Trophoblast cell (in vitro differentiated cells and primary cell): ENCODE results near the gene ABR.

ENCODE experiments used
- DNase-seq, 2 donors: peaks; one replicate each; pipeline ENCODE4 v3.0.0-alpha.2; 2016
- H2AFZ ChIP-seq: 2 replicates; pipeline ENCODE4 v1.6.1; 2013; ENCODE audit warnings: low read length, moderate library complexity, mild to moderate bottlenecking; ENCODE audit not compliant: insufficient read depth, poor library complexity
- H2AK5ac ChIP-seq: 2 replicates; pipeline ENCODE4 v1.6.1; 2013; ENCODE audit warnings: mild to moderate bottlenecking, low read length
- H2BK120ac ChIP-seq: 2 replicates; pipeline ENCODE4 v1.6.1; 2013; ENCODE audit warnings: low read length, mild to moderate bottlenecking, moderate library complexity; ENCODE audit not compliant: insufficient read depth, poor library complexity
- H2BK12ac ChIP-seq: 2 replicates; pipeline ENCODE4 v1.6.1; 2013; ENCODE audit warnings: mild to moderate bottlenecking, low read length, moderate library complexity
- H2BK5ac ChIP-seq: 2 replicates; pipeline ENCODE4 v1.6.1; 2013; ENCODE audit warnings: low read length, low read depth, moderate library complexity, mild to moderate bottlenecking; ENCODE audit not compliant: poor library complexity
- H3K14ac ChIP-seq: 2 replicates; pipeline ENCODE4 v1.6.1; 2013; ENCODE audit warnings: mild to moderate bottlenecking, low read length
- H3K18ac ChIP-seq: 2 replicates; pipeline ENCODE4 v1.6.1; 2013; ENCODE audit warnings: mild to moderate bottlenecking, low read length
- H3K23ac ChIP-seq: 2 replicates; pipeline ENCODE4 v1.6.1; 2013; ENCODE audit warnings: low read length
- H3K27ac ChIP-seq: 2 replicates; pipeline ENCODE4 v1.5.1; 2013; ENCODE audit warnings: low read depth, mild to moderate bottlenecking, inconsistent platforms, low read length, moderate library complexity
- H3K27me3 ChIP-seq: 2 replicates; pipeline ENCODE4 v1.6.1; 2013; ENCODE audit warnings: inconsistent platforms, mild to moderate bottlenecking, low read length, moderate library complexity; ENCODE audit not compliant: insufficient read depth
- H3K36me3 ChIP-seq, 2 experiments: 1 replicate in 1 of 2; 2 replicates in 1 of 2; pipeline ENCODE4 v1.6.1; 2013; ENCODE audit warnings: low read length in 2 of 2, mild to moderate bottlenecking in 2 of 2, moderate library complexity in 1 of 2; ENCODE audit not compliant: insufficient read depth in 2 of 2, control insufficient read depth in 1 of 2
- H3K4ac ChIP-seq: 2 replicates; pipeline ENCODE4 v1.6.1; 2013; ENCODE audit warnings: low read depth, mild to moderate bottlenecking, low read length, moderate library complexity
- H3K4me1 ChIP-seq, 2 experiments: 1 replicate in 1 of 2; 2 replicates in 1 of 2; pipeline ENCODE4 v1.6.1; 2013; ENCODE audit warnings: low read length in 2 of 2, mild to moderate bottlenecking in 2 of 2, moderate library complexity in 1 of 2; ENCODE audit not compliant: insufficient read depth in 2 of 2, control insufficient read depth in 1 of 2
- H3K4me2 ChIP-seq: 2 replicates; pipeline ENCODE4 v1.6.1; 2013; ENCODE audit warnings: inconsistent platforms, mild to moderate bottlenecking, low read length, moderate library complexity
- H3K4me3 ChIP-seq: 2 replicates; pipeline ENCODE4 v1.5.1; 2013; ENCODE audit warnings: mild to moderate bottlenecking, low read depth, low read length, inconsistent platforms
- H3K79me1 ChIP-seq: one replicate; pipeline ENCODE4 v1.6.1; 2013; ENCODE audit warnings: low read length
- H3K79me2 ChIP-seq: 2 replicates; pipeline ENCODE4 v1.6.1; 2013; ENCODE audit warnings: low read length, mild to moderate bottlenecking; ENCODE audit not compliant: control insufficient read depth, insufficient read depth, poor library complexity
- H3K9ac ChIP-seq: 2 replicates; pipeline ENCODE4 v1.6.1; 2013; ENCODE audit warnings: mild to moderate bottlenecking, low read length
- H3K9me3 ChIP-seq: 2 replicates; pipeline ENCODE4 v1.6.1; 2013; ENCODE audit warnings: low read depth, mild to moderate bottlenecking, control low read depth, inconsistent platforms, low read length; ENCODE audit not compliant: insufficient read depth
- H4K12ac ChIP-seq: 2 replicates; pipeline ENCODE4 v1.6.1; 2013; ENCODE audit warnings: low read depth, mild to moderate bottlenecking, low read length, moderate library complexity
- H4K8ac ChIP-seq: 2 replicates; pipeline ENCODE4 v1.6.1; 2013; ENCODE audit warnings: low read depth, mild to moderate bottlenecking, low read length, moderate library complexity
- H4K91ac ChIP-seq: one replicate; pipeline ENCODE4 v1.6.1; 2013; ENCODE audit warnings: low read depth, mild to moderate bottlenecking, low read length, moderate library complexity
- WGBS: extraction: QIAGEN DNeasy Blood & Tissue Kit; methylation state at CpG from one replicate; pipeline ENCODE4 v1.1.7; 2013; ENCODE audit warnings: missing lambda C conversion rate; ENCODE audit not compliant: insufficient read length, insufficient coverage; ENCODE audit errors: extremely low coverage; 5-methylcytosine and 5-hydroxymethylcytosine counted together

The ABR gene

GRCh38 chr17:1021147-1021546 is 158.6 kb downstream of the ABR start:
- WGBS, result no CpG with 5 or more reads among the region's 17 CpGs

GRCh38 chr17:1019451-1019850 is 160.3 kb downstream of the ABR start:
- Histone ChIP-seq H3K4ac (no peak overlapping the region), H3K79me2 (no peaks in the 10 kb centered on the region), H3K4me3 (no peak overlapping the region), H3K4me1 (no peaks in the 10 kb centered on the region), H2BK12ac (no peak overlapping the region), H2BK120ac (no peak overlapping the region), H3K23ac (no peak overlapping the region), H3K9ac (no peak overlapping the region), H2AK5ac (no peak overlapping the region), H3K4me2 (no peak overlapping the region), H3K27me3 (no peaks in the 10 kb centered on the region), H4K12ac (no peak overlapping the region), H2AFZ (no peak overlapping the region), H3K27ac (no peak overlapping the region), H4K8ac (no peak overlapping the region), H3K36me3 (no peaks in the 10 kb centered on the region), H2BK5ac (no peak overlapping the region), H3K79me1 (no peaks in the 10 kb centered on the region), H3K14ac (no peak overlapping the region), H4K91ac (no peak overlapping the region), H3K18ac (no peak overlapping the region), H3K9me3 (no peaks in the 10 kb centered on the region)
- DNase-seq, result no peak
- no CpG with 5 or more reads among the region's 10 CpGs for WGBS

More at GRCh38 chr17:1021147-1021546, 158.6 kb downstream of the ABR start:
- Histone ChIP-seq H3K4ac (no peak overlapping the region), H3K23ac (no peak overlapping the region), H3K9me3 (no peaks in the 10 kb centered on the region), H3K4me1 (no peaks in the 10 kb centered on the region), H4K12ac (no peak overlapping the region), H3K4me3 (no peak overlapping the region), H3K14ac (no peak overlapping the region), H3K36me3 (peaks cover 3% of the 10 kb centered on the region in 2 experiments), H3K4me2 (no peak overlapping the region), H3K79me1 (no peaks in the 10 kb centered on the region), H2AK5ac (no peak overlapping the region), H3K79me2 (no peaks in the 10 kb centered on the region), H2BK5ac (no peak overlapping the region), H2BK12ac (no peak overlapping the region), H3K27ac (no peak overlapping the region), H2AFZ (no peak overlapping the region), H4K91ac (no peak overlapping the region), H3K18ac (no peak overlapping the region), H4K8ac (no peak overlapping the region), H2BK120ac (no peak overlapping the region), H3K9ac (no peak overlapping the region), H3K27me3 (no peaks in the 10 kb centered on the region)
- no peak for DNase-seq

- H2AK5ac ChIP-seq, result no peak overlapping the region
- no peak overlapping the region for H3K27ac ChIP-seq
- no peaks in the 10 kb centered on the region for H3K36me3 ChIP-seq
- no peak overlapping the region for H2BK120ac ChIP-seq
- H4K12ac ChIP-seq, result no peak overlapping the region
- H3K4me3 ChIP-seq, result no peak overlapping the region
- H3K9ac ChIP-seq, result no peak overlapping the region
- DNase-seq, result no peak
- no peaks in the 10 kb centered on the region for H3K79me1 ChIP-seq
- no peak overlapping the region for H3K14ac ChIP-seq
- no peaks in the 10 kb centered on the region for H3K4me1 ChIP-seq
- H2BK12ac ChIP-seq, result no peak overlapping the region
- no peaks in the 10 kb centered on the region for H3K27me3 ChIP-seq
- H3K79me2 ChIP-seq, result no peaks in the 10 kb centered on the region
- no peak overlapping the region for H4K91ac ChIP-seq
- H4K8ac ChIP-seq, result no peak overlapping the region
- H3K23ac ChIP-seq, result no peak overlapping the region
- no peak overlapping the region for H2BK5ac ChIP-seq
- no peaks in the 10 kb centered on the region for H3K9me3 ChIP-seq
- H3K18ac ChIP-seq, result no peak overlapping the region
- WGBS, result no CpG with 5 or more reads among the region's 11 CpGs
- H3K4me2 ChIP-seq, result no peak overlapping the region
- no peak overlapping the region for H3K4ac ChIP-seq
- H2AFZ ChIP-seq, result no peak overlapping the region
Measured at GRCh38 chr17:1018547-1018946, 161.2 kb downstream of the ABR start.

- Histone ChIP-seq H3K4me3 (no peak overlapping the region), H3K14ac (no peak overlapping the region), H3K23ac (no peak overlapping the region), H3K4ac (no peak overlapping the region), H3K27me3 (no peaks in the 10 kb centered on the region), H4K91ac (no peak overlapping the region), H3K18ac (no peak overlapping the region), H4K8ac (no peak overlapping the region), H3K9ac (no peak overlapping the region), H2BK120ac (no peak overlapping the region), H2BK12ac (no peak overlapping the region), H3K79me2 (no peaks in the 10 kb centered on the region), H3K9me3 (no peaks in the 10 kb centered on the region), H2AK5ac (no peak overlapping the region), H3K4me2 (no peak overlapping the region), H2BK5ac (no peak overlapping the region), H3K36me3 (peaks cover 23 to 27% of the 10 kb centered on the region in 2 experiments), H4K12ac (no peak overlapping the region), H3K4me1 (no peaks in the 10 kb centered on the region), H2AFZ (no peak overlapping the region), H3K27ac (no peak overlapping the region), H3K79me1 (no peaks in the 10 kb centered on the region)
- no peak for DNase-seq
- WGBS, result no CpG with 5 or more reads among the region's 9 CpGs
Measured at GRCh38 chr17:1013729-1014090, 166.1 kb downstream of the ABR start.
